GM23338 (cell line): Measurements from ENCODE around the gene SELENOO.

Experiments
- CTCF ChIP-seq, 2 experiments: fragments of 200-600 bp in 1 of 2; sonication (generic) in 1 of 2; conservative IDR thresholded peaks; 2 replicates each; pipeline versions ENCODE4 v1.5.1 to v1.6.1; 2016 to 2017; ENCODE audit warnings: antibody characterized with exemption in 2 of 2, low read depth in 2 of 2, mild to moderate bottlenecking in 2 of 2, moderate library complexity in 1 of 2
- EZH2 ChIP-seq: fragments of 200-600 bp; sonication (generic); IDR thresholded peaks from one replicate; pipeline ENCODE4 v1.8.0; 2017; ENCODE audit warnings: antibody characterized with exemption, mild to moderate bottlenecking, low read depth; ENCODE audit not compliant: unreplicated experiment
- JUNB ChIP-seq: IDR thresholded peaks from one replicate; pipeline ENCODE4 v1.6.1; 2016; ENCODE audit warnings: antibody characterized with exemption; ENCODE audit not compliant: unreplicated experiment

- TF ChIP-seq EZH2 (no peak), JUNB (no peak), CTCF (conservative IDR thresholded peaks at IDR 0.05; ENCODE audit: low read depth in 2 of 2) (no peak)
Measured at GRCh38 chr22:50208939-50209892, 8.4 kb downstream of the SELENOO start.
